ENCODE measurements around the gene JAKMIP1.

The JAKMIP1 gene

GRCh38 chr4:6229095-6229494, 28.7 kb upstream of the JAKMIP1 start:
- TF ChIP-seq CTCF (IDR thresholded peaks at IDR 0.05; ENCODE audit: insufficient read depth, low read depth, low read length, missing control alignments): no peak
- no peak overlapping the region for H3K4me3 ChIP-seq (ENCODE audit: low read length)
- no peak for DNase-seq (ENCODE audit: low read depth)

DNA sequence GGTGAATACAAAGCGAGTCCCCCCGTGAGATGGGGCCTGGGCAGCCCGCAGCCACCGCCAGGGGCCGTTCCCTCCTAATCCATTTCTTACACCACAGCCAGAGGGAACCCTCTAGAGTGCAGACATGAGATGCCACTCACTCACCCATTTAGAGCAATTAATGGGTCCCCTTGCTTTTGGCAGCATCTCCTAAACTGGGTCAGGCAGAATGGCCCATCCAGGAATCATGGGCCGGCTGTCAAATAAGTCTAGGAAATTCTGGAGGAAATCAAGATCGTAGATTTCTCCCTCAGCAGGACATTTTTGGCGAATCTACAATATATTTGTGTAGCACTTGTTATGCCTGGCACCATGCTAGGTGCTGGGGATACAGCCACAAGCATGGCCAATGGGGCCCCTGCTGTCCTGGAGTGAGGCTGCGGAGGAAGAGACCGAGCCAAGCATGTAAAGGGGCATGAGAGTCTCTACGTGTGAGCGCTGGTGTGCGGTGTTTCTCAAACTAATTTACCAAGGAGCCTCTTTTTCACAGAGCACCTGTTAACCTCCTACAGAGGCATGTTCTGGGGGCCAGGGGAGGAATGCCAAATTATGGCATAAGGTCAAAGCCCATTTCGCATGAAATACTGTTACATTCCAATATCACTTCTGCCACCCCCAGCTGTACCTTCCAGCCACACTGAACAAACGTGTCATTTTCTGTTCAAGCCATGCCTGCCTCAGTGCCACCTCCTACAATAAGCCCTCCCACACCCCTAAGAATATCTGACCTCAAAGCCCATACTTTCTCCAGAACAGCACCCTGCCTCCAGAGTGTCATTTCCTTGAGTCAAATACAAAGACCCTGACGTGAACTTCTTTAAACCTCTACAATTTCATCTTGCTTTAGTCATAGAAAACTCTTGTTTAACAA, 28.1 kb upstream of the JAKMIP1 start:
- H3K4me3 ChIP-seq (ENCODE audit: low read length): no peak overlapping the region
- no peak for TF ChIP-seq CTCF (IDR thresholded peaks at IDR 0.05; ENCODE audit: insufficient read depth, low read depth, low read length, missing control alignments)
- no peak for DNase-seq (ENCODE audit: low read depth)

DNA sequence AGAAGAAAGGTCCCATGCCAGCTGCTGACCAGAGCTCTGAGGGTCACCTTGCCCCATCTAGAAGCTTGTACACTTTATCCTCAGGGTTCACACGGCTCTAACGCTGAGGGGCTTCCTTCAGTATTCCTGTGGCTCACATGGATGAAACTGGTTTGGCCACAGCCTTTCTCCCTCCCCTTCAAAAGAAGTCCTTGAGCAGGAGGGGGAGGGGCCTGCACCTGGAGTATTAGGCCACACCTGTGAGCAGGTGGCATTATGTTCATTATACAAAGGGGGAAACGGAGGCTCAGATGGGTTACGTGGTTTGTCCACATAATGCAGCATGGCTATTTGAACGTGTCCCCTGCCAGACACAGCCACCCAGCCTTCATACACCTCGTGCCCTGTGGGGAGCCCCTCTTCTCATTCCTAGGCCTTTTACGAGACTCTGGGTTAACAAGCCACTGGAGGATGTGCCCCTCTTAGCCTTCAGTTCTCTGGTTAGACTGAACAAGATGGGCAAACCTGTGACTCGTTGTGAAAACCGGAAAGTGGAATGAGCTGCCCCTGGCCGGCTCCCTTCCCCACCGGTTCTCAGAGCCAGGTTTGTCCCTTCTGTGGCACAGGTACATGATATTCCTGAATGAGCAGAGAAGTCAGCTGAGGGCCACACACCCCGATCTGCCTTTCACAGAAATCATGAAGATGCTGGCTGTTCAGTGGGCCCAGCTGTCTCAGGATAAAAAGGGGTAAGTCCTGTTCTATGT, 27.2 kb upstream of the JAKMIP1 start:
- no peak overlapping the region for H3K4me3 ChIP-seq (ENCODE audit: low read length)
- no peak for DNase-seq (ENCODE audit: low read depth)
- no peak for TF ChIP-seq CTCF (IDR thresholded peaks at IDR 0.05; ENCODE audit: insufficient read depth, low read depth, low read length, missing control alignments)

GRCh38 chr4:6226506-6226905, 26.2 kb upstream of the JAKMIP1 start:
- no peak overlapping the region for H3K4me3 ChIP-seq (ENCODE audit: low read length)
- no peak for TF ChIP-seq CTCF (IDR thresholded peaks at IDR 0.05; ENCODE audit: insufficient read depth, low read depth, low read length, missing control alignments)
- DNase-seq (ENCODE audit: low read depth): no peak

- no peak for TF ChIP-seq CTCF (IDR thresholded peaks at IDR 0.05; ENCODE audit: insufficient read depth, low read depth, low read length, missing control alignments)
- no peak overlapping the region for H3K4me3 ChIP-seq (ENCODE audit: low read length)
- peak; percentile 10 for DNase-seq (ENCODE audit: low read depth)
Observed at GRCh38 chr4:6225469-6225868, 25.1 kb upstream of the JAKMIP1 start.

GRCh38 chr4:6224735-6225134, 24.4 kb upstream of the JAKMIP1 start:
- TF ChIP-seq CTCF (IDR thresholded peaks at IDR 0.05; ENCODE audit: insufficient read depth, low read depth, low read length, missing control alignments): no peak
- H3K4me3 ChIP-seq (ENCODE audit: low read length): no peak overlapping the region
- DNase-seq (ENCODE audit: low read depth): no peak
